CD4-positive, alpha-beta T cell treated with Interleukin-4 for 1 hour (primary cell): ENCODE measurements around the gene RAP2A.

Source experiments
- DNase-seq, 2 donors: peaks; one replicate each; pipeline ENCODE4 v3.0.0-alpha.2; 2020 to 2022

RAP2A gene

DNA sequence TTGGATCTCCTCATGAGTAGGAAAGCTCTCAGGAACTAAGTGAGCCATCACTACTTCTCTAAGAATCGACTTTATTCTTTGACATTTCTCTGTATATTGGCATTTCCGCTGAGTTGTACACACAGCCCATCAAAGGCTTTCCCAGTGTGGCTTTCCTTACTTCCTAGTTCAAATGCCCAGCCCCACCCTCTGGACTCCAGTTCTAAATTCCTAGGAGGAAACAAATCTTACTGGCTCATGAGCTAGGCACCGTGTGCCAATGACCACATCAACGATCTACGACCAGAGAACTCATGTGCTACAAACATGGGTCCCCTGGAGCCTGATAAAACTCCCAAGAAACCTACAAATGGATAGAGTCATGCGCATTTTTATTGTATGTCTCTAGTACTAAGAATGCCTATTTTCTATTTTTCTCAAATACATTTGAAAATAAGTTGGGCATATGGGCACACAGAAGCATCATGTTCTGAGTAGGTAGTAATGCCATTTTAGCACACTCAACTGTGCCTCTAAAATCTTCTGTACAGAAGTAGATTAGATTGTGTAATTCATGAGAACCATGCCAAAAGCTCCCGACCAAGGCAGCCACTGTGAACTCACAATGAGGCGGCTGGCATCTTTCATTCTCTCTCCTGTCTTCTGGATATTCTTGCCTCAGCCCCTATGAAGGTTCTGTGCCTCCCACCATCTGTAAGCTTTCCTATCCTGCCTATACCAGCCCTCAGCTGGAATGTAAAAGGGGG, 10.5 kb upstream of the RAP2A start:
- no peak for DNase-seq

DNA sequence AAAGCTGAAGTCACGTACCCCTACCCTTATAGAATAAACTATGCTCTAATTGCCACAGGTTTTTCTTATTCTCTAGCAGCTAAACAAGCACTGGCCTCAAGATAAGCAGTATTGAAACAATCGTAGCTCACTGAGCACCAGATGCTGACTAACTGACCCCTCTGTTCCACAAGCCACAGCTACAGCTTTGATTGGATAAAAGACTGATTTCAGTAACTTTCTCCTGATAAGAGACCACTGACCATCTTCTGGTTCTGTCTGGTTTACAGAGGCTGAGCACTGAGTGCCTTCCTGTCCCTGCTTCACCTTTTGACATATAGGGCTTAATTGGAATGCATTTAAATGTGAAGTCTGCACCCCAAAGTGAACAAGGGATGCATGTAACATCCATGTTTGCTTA, 8.4 kb upstream of the RAP2A start:
- DNase-seq = no peak

DNA sequence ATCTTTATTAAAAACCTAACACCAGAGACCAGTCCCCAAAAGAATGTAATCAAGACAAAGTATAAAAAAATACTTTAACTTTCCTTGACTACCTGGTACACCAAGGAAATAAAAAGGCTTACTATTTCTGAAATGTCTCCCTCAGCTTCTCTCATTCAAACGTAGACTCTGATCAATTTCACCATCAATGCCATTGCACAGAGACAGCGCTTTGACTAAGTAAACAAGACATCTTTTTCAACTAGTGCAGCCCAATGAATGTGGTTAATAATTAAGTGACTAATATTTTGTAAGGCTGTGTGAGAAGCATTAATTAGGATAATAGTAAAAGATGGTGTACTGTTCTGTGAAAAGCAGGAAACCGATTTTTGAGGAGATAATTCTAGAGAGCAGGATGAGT, 7.3 kb upstream of the RAP2A start:
- DNase-seq = no peak

DNA sequence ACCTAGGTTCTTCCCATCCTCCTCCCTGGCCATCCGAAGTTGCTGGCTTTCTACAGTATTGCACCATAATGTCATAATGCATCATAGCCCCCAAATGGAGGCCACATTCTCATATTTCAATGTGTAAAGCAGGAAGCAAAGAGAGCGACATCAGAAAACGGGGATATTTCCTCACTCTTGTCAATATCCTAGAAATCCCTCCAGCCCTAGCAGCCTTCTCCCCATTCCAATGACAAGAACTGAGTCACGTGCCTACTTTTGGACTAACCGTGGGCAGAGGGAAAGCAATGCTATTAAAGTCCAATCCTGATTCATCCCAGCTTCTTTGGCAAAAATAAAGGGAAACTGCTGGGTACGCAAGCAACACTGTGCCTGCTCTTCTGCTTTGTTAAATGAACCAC, 4.3 kb upstream of the RAP2A start:
- no peak for DNase-seq

DNA sequence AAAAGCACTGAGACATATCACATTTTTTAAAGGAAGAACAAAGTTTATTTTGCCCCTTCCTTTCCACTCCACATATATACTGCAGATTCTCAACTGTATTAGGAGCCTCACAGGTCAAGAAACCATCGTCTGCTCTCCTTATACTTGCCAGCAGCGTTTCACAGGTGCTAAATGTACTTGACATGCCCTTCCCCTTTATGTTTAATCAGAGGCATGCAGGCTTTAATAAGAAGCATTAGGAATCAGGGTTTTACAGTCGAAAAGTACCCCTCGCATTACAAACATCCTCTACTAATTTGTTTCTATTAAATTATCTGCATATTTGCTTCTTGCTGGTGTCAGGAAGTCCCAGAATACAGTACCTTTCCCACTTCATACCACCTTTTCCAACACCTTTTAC, 3.7 kb upstream of the RAP2A start:
- no peak for DNase-seq

DNA sequence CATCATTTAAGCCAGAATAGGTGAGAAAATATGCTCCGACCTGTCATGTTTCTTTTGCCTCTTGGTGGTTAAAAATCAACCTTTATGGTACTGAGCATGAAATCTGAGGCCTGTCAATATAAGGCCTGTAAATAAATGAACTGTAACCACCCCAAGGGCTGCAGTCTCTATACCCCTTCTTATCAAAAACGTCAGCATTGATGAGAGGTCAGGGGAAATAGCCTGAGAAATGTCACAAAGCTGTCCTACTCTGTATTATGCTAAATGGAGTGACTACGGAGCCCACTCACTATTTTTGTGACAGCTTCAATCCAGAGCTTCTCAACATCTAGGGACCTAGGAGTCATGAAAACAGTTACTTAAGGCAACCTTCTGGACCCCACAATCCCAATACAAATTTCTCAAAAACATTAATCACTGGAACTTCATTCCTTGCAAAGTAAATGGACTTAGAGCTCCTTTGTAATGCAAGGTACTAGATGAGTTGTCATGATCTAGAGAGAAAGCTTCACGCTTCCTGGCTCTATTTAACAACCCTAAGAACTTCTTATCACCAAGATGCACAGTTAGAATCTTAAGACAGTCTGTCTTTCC, 2.7 kb upstream of the RAP2A start:
- no peak for DNase-seq

DNA sequence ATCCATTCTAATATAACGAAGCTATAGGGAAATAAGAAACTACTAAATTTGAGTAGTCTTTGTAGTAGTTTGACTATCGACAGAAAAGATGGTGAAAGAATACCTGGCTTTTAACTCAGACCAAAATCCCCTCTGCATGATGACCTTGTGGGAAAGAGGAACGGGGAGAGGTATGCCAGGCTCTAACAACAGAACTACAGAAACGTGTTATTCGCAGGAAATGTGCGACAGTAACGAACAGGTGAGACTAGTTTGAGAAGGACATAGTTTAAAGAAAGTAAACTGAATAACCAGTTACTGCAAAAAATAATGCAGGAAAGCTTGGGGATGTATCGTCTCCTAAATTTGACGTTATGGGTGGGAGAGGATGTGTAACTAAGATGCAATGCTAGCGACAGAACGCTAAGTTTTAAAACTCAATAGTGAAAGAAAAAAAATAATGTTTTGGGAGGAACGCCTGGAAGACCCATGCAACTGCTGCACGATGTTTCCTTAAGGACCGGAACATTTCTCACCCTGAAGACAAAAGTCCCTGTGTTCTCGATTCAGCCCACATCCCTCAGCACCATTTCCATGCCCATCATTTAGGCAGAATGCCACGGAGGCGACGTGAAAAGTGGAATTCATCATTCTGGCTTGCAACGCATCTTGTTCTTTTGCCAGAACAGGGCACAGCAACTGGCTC, 1.6 kb upstream of the RAP2A start:
- no peak for DNase-seq

DNA sequence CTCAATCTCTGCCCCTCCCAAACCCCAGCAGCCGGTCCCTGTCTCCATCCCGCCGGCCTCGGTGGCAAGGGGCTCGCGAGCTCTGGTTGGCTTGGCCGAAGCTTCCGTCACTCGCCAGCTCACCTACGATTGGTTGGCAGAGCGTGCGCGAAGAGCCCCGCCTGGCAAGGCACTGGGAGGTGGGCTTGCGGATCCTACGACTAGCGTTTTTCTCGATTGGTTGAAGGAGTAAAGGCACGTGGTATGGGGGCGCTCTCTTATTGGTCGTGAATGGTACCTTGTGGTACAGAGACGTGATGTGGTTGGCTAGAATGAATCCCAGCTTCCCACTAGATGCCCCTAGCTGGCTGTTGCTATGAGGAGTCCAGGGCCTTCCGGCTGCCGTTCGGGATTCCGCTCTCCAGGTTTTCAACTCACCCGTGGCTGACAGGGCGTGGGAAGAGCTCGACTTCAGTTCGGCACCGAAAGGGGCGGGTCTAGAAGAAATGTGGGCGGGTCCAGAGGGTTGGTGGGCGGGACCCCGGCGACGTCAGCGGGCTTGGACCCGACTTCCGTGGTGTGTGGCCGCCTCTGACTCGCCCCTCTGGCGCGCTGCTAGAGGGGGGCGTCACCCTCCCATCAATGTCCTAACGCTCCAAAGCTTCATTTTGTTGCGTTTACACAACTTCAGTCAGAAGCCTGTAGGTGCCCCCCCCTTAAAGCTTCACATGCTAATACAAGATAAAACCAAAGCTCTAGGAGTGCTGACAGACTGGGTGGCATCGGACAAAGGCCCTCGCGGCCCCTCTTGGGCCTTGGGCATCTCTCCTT, 847 bp upstream of the RAP2A start:
- DNase-seq = peak; percentile 99 to 100

DNA sequence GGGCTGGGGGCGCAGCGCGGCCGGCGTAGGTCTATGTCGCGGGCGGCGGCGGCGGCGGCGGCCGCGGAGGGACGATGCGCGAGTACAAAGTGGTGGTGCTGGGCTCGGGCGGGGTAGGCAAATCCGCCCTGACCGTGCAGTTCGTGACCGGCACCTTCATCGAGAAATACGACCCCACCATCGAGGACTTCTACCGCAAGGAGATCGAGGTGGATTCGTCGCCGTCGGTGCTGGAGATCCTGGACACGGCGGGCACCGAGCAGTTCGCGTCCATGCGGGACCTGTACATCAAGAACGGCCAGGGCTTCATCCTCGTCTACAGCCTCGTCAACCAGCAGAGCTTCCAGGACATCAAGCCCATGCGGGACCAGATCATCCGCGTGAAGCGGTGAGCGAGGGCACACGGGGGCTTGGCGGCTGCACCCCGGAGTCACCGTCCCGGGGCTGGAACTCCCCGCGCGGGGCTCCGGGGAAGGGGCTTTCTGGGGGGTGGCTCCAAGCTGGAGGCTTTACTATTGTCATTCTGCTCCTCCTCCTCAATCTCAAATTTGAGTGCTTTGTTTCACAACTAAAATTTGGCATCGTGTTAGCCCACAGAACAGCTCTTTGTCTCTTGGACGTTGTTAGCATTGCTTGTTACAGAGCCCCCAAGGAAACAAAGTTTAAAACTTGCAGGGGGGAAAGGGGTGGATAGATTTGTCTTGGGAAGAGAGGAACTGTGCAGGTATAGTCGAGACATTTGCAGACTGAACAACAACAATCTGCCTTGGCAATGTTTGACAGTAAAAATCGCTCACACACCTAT, 630 bp downstream of the RAP2A start:
- peak; percentile 31 to 48 for DNase-seq

DNA sequence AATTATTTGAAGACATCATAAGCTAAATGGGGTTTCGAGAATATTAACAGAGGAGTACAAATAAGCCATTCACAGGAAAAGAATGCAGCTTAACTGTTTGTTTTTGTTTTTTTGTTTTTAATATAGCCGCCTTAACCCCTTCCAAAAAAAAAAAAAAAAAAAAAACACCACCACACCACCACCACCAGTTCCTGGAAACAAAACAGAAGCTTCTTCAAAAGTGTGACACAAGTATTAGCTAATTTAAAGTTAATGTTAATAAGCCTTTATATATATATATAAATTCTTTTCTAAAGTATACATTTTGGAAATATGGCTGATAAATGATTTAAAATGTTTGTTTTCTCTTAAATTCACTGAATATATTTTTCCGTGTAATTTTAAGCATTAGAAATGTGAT, 1.4 kb downstream of the RAP2A start:
- DNase-seq = peak in 1 of 2 donors; percentile 21

DNA sequence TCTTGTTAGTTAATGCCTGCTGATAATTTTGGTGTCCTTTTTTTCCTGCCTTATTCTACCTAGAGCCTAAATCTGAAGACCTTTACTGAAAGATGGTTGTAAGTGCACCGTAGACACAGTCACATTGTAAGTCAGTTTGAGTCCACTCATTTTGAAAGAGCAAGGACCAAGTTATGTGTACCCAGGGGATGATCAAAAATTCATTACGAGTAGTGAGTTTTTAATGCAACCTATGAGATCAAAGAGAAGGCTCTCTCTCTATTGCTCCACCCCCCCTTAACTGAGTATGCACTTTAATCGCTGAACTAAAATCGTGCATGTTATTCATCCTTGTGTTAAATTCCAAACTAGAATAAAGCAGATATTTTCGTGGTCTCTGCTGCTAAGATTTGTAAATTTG, 1.8 kb downstream of the RAP2A start:
- DNase-seq = peak in 1 of 2 donors; percentile 13

DNA sequence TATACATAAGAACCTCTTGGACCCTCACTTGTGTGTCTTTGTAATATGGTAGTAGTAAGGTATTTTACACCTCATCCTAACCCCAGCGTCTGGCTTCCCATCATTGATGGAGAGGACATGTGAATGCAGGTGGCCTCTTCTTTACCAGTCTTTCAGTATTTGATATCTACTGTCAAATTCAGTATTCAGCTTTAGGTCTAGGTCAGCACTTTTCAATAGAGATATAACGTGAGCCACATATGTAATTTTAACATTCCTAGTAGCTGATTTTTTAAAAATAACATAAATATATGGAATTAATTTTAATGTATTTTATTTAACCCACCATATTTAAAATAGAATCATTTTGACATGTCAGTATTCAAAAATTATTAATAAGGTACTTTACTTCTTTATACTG, 2.9 kb downstream of the RAP2A start:
- DNase-seq = no peak

DNA sequence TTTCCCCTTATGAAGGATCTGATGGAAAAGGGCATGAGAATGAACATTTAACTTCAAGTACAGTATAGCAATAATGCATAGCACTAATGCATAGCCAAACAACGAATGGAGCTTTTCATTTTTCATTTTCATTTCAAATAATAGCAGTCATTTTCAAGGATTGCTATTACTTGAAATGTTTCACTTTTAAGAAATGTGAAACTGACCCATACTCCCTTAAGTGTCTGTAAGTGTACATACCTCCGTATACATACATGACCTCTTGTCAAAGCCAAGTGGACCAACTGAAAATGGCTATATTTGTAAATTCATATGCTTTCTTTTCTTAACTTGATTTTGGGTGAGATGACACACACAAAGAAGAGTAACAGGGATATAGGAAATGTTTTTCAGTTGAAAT, 3.8 kb downstream of the RAP2A start:
- DNase-seq = no peak

DNA sequence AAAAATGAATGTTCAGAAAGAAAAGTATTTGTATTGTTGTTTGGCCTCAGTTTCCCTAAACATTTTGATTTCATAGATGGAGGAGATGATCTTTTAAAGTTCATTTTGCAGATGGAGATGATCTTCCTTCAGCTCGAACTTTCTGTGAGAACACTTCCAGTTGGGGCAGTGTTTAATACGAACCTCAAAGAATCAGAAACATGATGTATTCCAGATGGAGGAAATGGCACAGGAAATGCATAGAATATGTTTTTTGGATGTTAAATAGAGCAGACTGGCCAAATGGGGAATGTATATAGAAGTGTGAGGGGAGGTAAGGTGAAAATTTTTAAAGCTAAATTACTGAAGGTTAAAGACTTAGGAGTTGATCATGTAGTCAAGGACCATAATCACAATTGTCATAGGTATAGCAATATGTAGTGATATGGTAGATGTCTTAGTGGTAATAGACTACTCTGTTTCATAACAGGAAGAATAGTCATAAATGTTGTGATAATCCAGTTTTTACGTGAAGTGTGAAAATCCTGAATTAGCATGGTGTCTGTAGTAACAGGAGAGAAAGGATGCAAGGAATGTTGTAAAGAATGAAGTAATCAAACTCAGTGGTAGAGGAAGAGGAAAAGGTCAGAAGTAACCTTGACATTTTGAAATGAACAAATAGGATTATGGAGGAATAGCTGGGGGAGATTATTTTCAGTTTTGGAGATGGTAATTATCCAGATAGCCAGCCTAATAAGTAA, 5.1 kb downstream of the RAP2A start:
- no peak for DNase-seq

DNA sequence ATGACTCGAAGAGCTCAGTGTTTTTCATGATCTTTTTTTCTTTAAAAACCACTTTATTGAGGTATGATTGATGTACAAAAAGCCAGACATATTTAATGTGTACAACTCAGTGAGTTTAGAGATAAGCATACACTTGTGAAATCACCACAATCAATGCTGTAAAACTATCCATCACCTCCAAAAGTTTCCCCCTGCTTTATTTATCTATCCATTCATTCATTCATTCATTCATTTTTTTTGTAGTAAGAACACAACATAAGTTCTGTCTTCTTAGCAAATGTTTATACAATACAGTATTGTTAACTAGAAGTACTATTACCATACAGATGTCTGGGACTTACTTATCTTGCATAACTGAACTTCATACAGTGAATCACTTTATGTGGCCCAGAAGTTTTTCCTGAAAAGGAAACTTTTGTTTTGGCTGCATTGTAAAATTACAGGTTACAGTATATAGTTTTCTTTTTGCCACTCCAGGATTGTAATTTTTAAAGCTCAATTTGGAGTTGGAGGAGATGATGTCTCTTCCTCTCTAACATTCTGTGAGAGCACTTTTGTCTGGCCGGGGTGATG, 6.7 kb downstream of the RAP2A start:
- no peak for DNase-seq

DNA sequence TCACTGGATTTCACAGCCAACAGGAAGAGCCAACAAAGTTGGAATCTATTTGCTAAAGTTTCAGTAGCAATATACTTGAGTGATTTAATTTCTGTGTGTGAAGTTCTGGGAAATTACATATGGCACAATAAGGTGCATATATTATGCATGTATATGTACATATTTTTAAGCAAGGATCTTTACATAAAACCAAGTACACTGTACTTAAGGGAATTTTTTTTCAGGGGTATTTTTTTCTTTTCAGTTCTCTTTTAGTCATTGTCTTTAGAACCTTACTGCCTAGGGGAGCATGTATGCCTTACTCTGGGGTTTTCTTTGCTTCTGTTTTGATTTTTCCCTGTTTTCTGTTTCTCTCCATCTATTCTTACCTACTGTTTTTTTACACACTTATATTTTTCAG, 7.4 kb downstream of the RAP2A start:
- DNase-seq = no peak

DNA sequence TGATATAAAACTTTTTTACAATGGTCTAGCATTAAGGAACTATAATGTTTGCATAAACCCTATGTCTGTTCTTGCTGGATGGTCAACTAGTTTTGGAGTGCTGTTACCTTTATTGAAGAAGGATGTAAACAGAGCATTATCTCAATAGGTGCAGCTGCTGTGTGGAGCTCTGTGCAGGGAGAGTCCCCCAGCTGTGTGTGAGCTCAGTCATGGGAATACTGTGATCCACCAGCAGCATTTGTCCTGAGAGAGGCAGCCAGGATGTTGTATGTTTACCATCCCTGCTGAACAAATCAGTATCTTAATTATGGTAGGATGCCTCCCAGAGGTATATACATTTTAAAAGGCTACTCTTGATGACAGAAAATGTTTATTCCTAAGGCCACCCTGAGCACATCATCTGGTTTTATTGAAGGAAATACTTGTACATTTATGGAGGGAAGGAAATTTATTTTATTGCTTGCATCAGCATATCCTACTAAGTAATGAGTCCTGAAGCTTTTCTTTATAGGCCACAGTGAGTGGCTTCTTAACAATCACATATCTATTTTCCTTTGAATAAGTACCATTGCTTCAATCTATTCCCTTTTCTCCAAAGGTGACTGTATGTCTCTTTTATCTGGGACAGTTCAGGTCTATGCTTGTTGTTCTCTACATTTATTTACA, 11.7 kb downstream of the RAP2A start:
- no peak for DNase-seq

DNA sequence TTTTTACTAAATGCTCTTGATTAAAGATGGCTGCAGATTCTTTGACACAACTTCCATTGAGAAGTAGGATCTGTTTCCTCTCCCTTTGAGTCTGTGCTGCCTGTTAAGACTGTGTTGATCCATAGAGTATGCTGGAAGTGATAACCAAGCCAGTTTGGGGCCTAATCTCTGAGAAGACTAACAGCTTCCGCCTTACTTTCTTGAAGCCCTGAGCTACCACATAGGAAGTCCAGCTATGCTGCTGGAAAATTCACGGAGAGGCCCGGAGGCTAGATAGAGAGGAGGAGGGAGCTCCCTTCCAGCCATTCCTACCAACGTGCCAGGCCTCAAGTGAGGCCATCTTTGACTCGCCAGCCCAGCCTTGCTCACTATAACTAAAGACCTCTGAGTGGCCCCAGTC, 12.5 kb downstream of the RAP2A start:
- DNase-seq = no peak

DNA sequence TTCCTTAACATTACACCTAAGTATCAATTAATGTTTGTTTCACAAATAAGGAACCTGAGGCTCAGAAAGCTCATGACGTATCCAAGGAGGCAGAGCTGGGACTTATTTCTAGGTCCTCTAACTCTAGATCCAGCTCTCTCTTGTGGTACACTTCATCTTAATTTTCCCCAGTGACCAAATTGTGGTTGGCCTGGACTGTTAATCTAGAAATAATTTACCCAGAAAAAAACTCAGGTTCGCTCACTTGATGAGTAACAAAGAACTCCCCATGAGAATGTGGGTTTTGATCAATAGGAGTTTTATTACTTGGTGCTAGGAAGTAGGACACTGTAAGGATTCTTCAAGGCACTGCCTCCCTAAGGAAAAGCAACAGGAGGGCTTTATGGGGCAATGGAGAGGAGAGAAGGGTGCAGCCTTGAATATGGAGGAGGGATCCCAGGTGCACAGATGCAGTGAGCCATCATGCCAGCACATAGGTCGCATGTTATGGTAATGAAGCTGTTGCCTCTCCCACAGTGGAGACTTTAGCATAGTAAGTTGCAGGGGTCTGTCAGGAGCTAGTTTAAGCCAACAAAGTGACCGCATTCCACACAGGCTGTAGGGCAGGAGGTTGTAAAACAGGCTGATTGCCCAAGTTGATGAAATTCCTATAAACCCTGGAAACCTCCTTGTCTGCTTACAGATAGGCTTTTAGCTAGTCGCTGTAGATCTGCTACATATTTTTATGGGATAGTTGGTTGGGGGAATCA, 14.7 kb downstream of the RAP2A start:
- no peak for DNase-seq

DNA sequence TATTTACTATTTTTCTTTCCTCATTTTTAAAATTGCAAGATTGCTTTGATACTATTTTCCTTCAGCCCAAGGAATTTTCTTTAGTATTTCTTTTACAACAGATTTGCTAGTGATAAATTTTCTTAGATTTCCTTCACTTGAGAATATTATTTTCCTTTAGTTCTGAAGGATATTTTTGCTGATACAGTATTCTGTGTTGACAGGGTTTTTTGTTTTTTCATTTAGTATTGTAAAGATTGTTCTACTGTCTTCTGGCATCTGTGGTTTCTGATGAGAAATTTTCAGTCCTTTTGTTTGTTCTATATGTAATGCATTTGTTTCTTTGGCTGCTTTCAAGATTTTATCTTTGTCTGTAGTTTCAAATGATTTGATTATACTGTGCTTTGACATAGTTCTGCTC, 20.7 kb downstream of the RAP2A start:
- DNase-seq = no peak
